Chondrocyte (in vitro differentiated cells): Measurements from ENCODE around the gene CXXC5. TPM values are rescaled to one million over a fixed set of nuclear protein-coding genes. Genes with fewer than 3 reads are reported as not detected.

Source experiments
- DNase-seq: peaks from one replicate; pipeline ENCODE4 v3.0.0; 2021; ENCODE audit warnings: mixed read lengths, low spot score
- H3K27ac Mint-ChIP-seq: one replicate; pipeline ENCODE4 v1.8.0; 2021; ENCODE audit warnings: mild to moderate bottlenecking, moderate library complexity, mixed read lengths; ENCODE audit not compliant: unreplicated experiment
- H3K27me3 Mint-ChIP-seq: 2 replicates; pipeline ENCODE4 v1.8.0; 2021; ENCODE audit warnings: low read depth, mixed read lengths
- H3K36me3 Mint-ChIP-seq: 2 replicates; pipeline ENCODE4 v1.8.0; 2021; ENCODE audit warnings: low read depth, mixed read lengths
- H3K4me1 Mint-ChIP-seq: 2 replicates; pipeline ENCODE4 v1.8.0; 2021; ENCODE audit warnings: low read depth, mild to moderate bottlenecking, mixed read lengths
- H3K4me3 Mint-ChIP-seq: one replicate; pipeline ENCODE4 v1.8.0; 2021; ENCODE audit warnings: mild to moderate bottlenecking, moderate library complexity, mixed read lengths; ENCODE audit not compliant: unreplicated experiment
- H3K9me3 Mint-ChIP-seq: 2 replicates; pipeline ENCODE4 v1.8.0; 2021; ENCODE audit warnings: low read depth, mixed read lengths
- total RNA-seq: library from RNA; stranded (reverse); gene quantifications from 3 replicates; pipeline ENCODE4 v1.2.1, GENCODE V29; 2021
- TF ChIP-seq, protein P1 (sequence below): fragments of 200-600 bp; sonication (generic); IDR thresholded peaks from 2 replicates; pipeline ENCODE4 v1.5.0; 2021; ENCODE audit warnings: antibody characterized with exemption, mild to moderate bottlenecking, moderate library complexity

CXXC5 gene
- total RNA-seq, 1 donor from 2014 or later: 144 TPM

DNA sequence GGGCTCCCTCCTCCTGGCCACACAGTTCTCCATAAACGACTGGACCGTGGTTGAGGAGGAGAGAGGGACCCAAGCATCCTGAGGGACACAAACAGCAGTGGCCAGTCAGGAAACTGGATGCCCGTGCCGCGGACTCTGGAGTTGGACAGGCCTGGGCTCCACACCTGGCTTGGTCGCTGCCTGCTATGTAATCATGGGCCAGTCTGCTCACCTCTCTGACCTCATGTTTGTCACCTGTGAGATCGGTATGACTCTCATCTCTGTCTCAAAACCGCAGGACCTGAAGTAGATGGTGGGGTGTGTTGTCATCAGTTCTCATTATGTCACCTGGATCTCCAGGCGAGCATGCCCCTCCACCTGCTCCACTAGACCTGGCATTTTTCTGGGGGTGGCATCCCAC is 14.5 kb downstream of the CXXC5 start:
- Mint-ChIP-seq H3K4me3 (no peak overlapping the region), H3K27ac (peak overlapping the region; percentile 99), H3K36me3 (no peaks in the 10 kb centered on the region), H3K4me1 (peaks cover 90% of the 10 kb centered on the region), H3K9me3 (no peaks in the 10 kb centered on the region), H3K27me3 (no peaks in the 10 kb centered on the region)
- TF ChIP-seq, protein P1, sequence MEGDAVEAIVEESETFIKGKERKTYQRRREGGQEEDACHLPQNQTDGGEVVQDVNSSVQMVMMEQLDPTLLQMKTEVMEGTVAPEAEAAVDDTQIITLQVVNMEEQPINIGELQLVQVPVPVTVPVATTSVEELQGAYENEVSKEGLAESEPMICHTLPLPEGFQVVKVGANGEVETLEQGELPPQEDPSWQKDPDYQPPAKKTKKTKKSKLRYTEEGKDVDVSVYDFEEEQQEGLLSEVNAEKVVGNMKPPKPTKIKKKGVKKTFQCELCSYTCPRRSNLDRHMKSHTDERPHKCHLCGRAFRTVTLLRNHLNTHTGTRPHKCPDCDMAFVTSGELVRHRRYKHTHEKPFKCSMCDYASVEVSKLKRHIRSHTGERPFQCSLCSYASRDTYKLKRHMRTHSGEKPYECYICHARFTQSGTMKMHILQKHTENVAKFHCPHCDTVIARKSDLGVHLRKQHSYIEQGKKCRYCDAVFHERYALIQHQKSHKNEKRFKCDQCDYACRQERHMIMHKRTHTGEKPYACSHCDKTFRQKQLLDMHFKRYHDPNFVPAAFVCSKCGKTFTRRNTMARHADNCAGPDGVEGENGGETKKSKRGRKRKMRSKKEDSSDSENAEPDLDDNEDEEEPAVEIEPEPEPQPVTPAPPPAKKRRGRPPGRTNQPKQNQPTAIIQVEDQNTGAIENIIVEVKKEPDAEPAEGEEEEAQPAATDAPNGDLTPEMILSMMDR: no peak
- no peak for DNase-seq

DNA sequence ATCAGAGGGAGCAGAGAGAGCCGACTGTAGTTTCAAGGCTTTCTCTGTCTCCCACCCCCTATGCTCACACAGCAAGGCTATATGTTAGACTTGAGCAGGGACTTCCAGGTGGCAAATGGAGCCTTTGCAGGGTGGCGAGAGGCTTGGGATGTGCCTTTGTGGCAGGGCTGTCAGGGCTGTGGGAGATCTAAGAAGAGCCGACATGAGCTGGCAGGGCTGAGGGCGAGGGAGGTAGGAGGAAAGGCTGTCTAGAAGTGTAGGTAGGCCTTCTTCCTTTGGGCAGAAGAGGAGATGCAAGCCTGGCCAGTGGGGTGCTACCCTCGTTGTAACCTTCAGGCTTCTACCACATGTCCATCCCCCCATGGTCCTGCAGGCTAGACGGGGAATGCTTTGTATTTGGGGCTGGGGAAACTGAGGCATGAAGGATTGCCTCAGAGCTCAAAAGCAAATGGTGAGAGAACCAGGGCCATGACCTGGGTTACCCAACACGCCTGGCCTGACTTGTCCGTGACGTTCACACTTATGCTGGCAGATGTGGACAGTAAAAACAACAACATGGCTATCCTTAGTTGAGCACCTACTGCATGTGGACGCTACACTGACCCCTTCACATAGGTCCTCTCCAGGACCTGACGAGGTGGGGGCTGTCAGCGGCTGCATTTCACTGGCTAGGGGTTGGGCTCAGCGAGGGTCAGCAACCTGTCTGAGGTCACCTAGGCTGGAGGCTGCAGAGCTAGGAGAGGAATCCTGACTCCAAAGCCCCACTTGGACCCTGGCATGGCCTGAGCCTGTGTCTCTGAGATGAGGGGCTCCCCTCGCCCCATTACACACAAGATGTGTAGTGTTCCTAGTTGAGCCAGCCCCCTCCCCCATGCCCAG is 15.3 kb downstream of the CXXC5 start:
- Mint-ChIP-seq H3K4me1 (peaks cover 87% of the 10 kb centered on the region), H3K9me3 (no peaks in the 10 kb centered on the region), H3K4me3 (no peak overlapping the region), H3K36me3 (no peaks in the 10 kb centered on the region), H3K27ac (peak overlapping the region; percentile 87), H3K27me3 (no peaks in the 10 kb centered on the region)
- TF ChIP-seq, protein P1: no peak
- DNase-seq: no peak

DNA sequence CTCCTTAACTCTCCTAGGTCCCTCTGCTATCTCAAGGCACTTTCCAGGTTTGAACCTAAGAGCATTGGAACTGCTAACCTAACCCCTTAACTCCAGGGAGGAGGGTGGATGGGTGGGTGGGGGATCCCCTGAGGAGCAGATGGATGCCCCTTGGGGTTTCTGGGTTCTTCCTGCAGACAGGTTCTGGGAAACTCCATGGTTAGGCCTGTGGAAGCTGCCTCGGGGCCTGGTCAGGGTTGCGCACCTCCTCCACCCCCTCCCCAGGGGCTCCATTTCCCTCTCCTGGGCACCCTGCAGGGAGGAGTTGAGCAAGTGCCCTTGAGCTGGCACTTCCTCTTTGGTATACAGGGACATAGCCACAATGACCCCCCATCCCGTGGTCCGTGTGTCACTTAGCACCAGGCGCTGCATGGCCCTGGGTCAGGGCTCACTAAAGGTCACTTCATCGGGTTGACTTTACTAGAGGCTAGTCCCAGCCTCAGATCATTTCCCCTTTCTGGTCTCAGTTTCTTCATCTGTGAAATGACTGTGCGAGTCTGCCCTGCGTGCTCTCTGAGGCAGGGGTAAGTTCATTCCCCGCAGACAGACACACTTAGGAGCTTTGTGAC is 16.0 kb downstream of the CXXC5 start:
- H3K27ac Mint-ChIP-seq: peak overlapping the region; percentile 87
- H3K36me3 Mint-ChIP-seq: no peaks in the 10 kb centered on the region
- no peaks in the 10 kb centered on the region for H3K9me3 Mint-ChIP-seq
- H3K27me3 Mint-ChIP-seq: no peaks in the 10 kb centered on the region
- TF ChIP-seq, protein P1: no peak
- H3K4me1 Mint-ChIP-seq: peaks cover 87% of the 10 kb centered on the region
- H3K4me3 Mint-ChIP-seq: no peak overlapping the region
- DNase-seq: no peak

DNA sequence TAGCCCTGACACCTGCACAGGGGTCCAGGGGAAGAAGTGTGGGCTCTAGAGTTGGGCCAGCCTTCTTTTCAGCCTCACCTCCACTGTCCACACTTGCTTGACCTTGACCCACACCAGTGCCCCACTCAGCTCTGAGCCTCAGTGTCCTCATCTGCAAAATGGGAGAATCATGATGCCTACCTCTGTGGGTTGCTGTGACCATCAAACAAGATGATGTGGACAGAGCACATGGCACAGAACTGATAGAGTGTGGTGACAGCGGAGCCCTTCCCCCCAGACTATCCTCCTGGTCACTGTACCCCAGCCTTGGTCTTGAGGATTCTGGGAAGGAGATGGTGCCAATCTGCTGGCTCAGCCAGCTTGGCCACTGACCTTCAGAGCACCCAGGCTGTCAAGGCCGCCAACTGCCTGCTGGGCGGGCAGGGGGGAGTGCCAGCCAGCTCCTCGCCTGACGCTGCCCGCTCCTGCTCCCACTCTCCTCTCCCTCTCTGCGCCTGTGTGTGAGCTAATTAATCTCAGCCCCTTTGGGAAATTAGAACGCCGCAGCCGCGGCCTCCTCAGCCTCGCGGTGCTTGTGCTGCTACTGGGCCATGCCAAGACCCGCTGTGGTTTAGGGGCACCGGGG is 16.7 kb downstream of the CXXC5 start:
- H3K4me1 Mint-ChIP-seq: peaks cover 88% of the 10 kb centered on the region
- H3K4me3 Mint-ChIP-seq: no peak overlapping the region
- H3K36me3 Mint-ChIP-seq: no peaks in the 10 kb centered on the region
- no peaks in the 10 kb centered on the region for H3K27me3 Mint-ChIP-seq
- no peak for DNase-seq
- TF ChIP-seq, protein P1: no peak
- peak overlapping the region; percentile 59 for H3K27ac Mint-ChIP-seq
- no peaks in the 10 kb centered on the region for H3K9me3 Mint-ChIP-seq

DNA sequence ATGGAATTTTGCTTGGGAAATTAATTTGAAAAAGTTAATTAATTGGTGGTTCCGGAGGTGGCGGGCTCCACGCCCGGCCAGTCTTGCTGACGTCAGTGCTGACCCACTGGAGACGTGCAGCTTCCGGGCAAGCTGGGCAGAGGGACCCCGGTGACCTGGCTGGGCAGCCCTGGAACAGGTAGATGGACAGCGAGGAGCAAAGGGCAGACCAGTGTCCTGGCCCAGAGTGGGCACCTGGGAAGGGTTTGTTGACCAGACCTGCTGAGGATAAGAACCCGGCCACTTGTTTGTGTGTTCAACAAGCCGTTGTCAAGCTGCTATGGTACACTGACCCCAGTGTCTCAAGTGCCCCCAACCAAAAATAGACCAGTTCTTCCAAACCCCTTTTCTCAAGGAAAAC is 17.5 kb downstream of the CXXC5 start:
- Mint-ChIP-seq H3K36me3 (peaks cover 1% of the 10 kb centered on the region), H3K4me1 (peaks cover 89% of the 10 kb centered on the region), H3K4me3 (no peak overlapping the region), H3K27me3 (no peaks in the 10 kb centered on the region), H3K27ac (peak overlapping the region; percentile 74), H3K9me3 (no peaks in the 10 kb centered on the region)
- no peak for DNase-seq
- TF ChIP-seq, protein P1: no peak
